Activated naive CD4-positive, alpha-beta T cell treated with anti-CD3 and anti-CD28 coated beads, Interleukin-2, amount 50 U/mL, for 16 hours (primary cell): ENCODE measurements around the gene GAREM1.
"Not testable (repeated sequence)": the region's sequence is repeated elsewhere in the genome, so short reads cannot be mapped to it uniquely, and the experiment has no call there.

Source experiments
- DNase-seq: peaks from one replicate; pipeline ENCODE4 v3.0.0-alpha.2; 2020

GAREM1 gene

GRCh38 chr18:32321826-32322225 is 148.9 kb downstream of the GAREM1 start:
- DNase-seq: no peak

GRCh38 chr18:32319084-32319483 is 151.6 kb downstream of the GAREM1 start:
- DNase-seq: no peak

DNA sequence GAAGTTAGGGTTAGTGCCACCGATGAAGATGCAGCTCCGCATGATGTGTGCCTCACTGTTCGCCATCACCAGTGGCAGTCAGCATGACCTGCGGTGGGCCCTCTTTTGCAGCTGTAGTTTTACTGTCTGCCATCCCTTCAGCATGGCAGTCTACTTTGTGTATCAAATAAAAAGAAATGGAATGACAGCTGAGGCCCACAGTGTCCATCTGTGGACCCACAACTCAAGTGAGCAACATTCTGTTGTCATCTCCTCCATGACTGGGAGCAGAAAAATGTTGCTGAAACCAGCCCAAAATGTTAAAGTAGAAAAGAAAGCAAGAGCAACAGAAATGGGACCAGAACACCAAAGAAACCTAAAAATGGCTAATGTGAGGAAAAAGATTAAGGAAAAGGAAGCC is 152.1 kb downstream of the GAREM1 start:
- no peak for DNase-seq

GRCh38 chr18:32317651-32318050 is 153.0 kb downstream of the GAREM1 start:
- no peak for DNase-seq

- DNase-seq: no peak
These were observed 154.8 kb downstream of the GAREM1 start for GRCh38 chr18:32315881-32316280.

DNA sequence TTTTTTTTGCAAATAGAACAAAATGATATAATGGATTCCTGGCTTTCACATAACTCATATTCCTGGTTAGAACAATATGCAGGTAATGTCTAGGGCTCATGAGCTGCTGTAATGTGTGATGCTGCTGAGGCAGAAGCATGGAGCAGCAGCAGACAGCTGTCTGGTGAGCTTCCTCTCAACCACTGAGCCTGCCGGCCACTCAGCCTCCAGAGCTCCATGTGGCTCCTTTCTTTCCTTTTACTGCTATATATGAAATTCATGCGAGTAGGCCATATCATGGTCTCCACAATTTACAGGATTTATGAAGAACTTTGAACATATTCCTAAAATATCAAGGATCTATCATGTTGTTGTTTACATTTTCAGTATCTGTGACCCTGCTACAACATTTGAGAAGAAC is 159.9 kb downstream of the GAREM1 start:
- no peak for DNase-seq

GRCh38 chr18:32310101-32310500 is 160.6 kb downstream of the GAREM1 start:
- no peak for DNase-seq

DNA sequence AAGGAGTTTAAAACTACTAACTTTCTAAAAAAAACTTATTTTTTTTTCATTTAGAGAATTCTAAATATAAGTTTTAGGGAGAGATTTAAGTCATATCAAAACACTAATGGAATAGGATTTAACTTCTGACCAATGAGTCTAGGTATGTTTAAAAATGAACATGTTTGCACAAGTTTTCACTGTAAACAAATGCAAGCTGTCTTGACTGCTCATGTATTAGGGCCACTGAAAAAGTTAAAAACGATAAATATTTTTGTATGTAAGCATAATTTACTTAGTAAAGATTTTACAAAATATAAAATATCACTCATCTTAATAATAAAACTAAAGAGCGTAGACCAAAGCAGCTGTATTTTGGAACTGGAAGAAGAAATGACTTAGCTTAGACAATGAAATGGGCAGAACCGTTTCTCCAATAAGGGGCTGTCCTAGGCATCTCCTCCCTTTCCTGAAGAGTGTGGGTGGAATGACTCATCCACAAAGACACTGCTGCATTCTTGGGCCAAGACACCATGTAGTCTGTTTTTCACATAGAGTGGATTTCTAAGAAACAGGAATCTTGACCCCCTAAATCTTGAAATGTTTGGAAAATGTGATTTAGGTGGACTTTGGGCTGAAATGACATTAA is 162.1 kb downstream of the GAREM1 start:
- no peak for DNase-seq

- DNase-seq: no peak
These were observed 167.3 kb downstream of the GAREM1 start for GRCh38 chr18:32303400-32303799.

- no peak for DNase-seq
These were observed 167.9 kb downstream of the GAREM1 start for GRCh38 chr18:32302806-32303205.

- no peak for DNase-seq
These were observed 168.5 kb downstream of the GAREM1 start for GRCh38 chr18:32301976-32302743.

DNA sequence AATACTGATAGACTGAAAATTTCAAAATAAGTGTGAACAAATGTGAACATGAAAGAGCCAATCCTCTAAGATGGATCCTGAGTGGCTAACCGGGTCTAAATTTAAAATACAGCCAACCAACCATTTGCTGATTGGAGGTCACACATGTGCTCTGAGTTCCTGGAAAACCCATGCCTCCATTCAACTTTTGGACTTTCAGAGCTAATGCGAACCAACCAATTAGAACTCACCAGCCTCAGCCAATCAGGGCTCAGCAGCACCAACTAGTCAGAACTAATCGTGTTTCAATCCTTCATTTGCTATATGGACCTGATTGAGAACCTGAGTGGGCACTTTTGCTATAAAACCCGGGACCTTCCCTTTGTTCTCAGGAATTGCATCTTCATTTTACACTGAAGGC is 169.3 kb downstream of the GAREM1 start:
- no peak for DNase-seq

DNA sequence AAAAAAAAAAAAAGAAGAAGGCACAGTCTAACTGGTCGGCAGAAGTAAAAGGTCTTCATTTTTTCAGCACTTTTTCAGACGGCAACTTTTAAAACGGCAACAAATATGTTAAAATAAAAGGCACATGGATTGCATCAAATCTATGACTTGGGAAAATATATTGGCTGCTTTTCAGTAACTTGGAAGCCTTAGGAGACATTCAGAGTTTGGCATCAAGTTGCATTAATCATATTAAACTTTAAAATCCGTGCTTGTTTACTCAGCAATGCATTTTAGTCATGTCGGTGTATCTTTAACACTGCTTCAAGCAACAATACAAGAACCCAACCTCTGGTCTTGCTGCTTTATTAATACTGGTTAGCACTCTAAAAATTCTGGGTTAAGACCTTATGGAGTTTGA is 169.8 kb downstream of the GAREM1 start:
- DNase-seq: no peak

DNA sequence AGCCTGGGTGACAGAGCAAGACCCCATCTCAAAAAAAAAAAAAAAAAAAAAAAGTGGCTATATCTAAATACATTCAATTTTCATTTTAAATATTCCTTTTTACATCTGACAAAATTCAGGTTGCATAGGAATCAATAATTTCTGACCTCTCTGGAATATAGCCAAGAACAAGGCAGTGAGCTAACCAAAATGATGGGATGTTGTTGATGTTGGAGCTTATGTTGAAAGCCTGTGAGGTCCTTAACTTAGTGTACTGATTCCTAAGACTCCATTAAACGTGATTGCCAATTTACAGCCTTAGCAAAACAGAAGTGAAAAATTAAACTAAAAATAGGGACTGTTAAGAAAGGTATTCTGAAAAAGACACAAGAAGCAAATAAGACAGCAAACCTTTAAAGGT is 171.2 kb downstream of the GAREM1 start:
- DNase-seq: no peak

DNA sequence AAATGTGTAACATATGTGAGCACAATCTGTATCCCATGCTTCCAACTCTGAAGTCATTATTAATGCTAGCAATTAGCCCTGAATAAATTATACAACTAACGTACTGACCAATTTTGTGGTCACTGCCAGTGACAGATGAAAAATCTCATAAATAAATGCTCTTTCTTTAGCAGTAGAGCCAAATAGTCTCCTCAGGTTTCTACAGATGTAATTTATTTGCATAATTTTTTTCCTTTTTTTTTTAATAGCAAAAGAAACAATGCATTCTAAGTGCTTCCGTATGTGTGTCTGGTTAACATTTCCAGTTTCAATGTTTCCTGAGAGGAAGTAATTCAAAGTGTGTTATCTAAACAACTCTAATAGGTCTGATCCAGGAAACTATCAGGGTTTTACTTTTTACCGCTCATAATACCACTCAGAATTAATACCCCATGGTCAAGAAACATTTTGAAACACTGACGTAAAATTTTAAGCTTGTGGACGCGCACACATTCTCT is 172.5 kb downstream of the GAREM1 start:
- no peak for DNase-seq

- DNase-seq: no peak
These were observed 173.0 kb downstream of the GAREM1 start for GRCh38 chr18:32297579-32298170.

DNA sequence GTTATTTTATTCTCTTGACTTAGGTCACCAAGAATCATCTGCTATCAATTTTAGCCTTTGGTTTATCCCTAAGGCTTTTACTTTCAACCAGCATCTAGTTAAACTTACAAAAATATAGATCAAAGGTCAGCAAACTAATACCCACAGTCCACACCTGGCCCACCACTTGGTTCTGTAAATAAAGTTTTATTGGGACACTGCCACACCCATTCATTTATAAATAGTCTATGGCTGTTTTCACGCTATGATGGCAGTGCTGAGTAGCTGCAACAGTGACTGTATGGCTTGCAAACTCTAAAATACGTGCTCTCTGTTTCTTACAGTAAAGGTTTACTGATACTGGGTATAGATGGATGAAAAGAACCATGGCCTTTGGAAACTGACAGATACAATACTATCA is 173.8 kb downstream of the GAREM1 start:
- DNase-seq: no peak

DNA sequence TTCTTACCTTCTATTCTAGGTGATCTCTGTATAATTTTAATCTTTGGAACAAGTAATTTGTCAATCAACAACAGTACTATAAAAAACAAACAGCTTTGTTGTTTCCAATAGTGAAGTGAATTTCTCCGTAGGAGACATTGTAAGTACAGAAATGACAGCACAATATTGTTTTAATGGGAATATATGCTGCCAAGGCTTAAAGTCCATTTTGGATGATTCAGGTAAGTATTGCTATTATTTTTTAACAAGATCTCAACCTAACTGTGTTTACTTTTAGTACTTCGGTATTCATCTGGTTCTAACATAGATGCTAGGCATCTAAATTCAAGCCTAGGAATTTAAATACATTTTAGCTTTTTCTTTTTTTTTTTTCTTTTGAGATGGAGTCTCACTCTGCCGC is 175.1 kb downstream of the GAREM1 start:
- DNase-seq: no peak

GRCh38 chr18:32293107-32293506 is 177.6 kb downstream of the GAREM1 start:
- no peak for DNase-seq

DNA sequence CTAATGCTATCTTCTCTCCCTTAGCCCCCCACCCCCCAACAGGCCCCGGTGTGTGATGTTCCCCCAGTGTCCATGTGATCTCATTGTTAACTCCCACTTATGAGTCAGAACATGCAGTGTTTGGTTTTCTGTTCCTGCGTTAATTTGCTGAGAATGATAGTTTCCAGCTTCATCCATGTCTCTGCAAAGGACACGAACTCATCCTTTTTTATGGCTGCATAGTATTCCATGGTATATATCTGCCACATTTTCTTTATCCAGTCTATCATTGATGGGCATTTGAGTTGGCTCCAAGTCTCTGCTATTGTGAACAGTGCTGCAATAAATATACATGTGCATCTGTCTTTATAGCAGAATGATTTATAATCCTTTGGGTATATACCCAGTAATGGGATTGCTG is 179.1 kb downstream of the GAREM1 start:
- DNase-seq: not testable (repeated sequence)

DNA sequence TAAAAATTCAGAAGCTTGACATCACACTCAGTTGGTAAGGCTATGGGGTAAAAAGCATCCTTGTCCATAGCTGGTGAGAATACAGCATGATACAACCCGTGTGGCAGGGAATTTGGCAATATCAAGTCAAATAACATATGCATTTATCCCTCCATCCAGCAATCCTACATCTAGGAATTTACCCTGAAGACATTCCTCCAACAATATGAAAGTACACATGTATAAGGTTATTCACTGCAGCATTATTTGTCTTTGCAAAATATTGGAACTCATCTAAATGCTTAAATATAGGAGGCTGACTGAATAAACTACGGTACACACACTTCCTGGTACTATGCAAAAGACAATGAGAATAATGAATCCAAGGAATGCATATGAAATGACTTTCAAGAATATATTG is 179.9 kb downstream of the GAREM1 start:
- no peak for DNase-seq

- DNase-seq: peak; percentile 22
These were observed 181.1 kb downstream of the GAREM1 start for GRCh38 chr18:32289483-32290075.

- no peak for DNase-seq
These were observed 182.8 kb downstream of the GAREM1 start for GRCh38 chr18:32287873-32288272.

DNA sequence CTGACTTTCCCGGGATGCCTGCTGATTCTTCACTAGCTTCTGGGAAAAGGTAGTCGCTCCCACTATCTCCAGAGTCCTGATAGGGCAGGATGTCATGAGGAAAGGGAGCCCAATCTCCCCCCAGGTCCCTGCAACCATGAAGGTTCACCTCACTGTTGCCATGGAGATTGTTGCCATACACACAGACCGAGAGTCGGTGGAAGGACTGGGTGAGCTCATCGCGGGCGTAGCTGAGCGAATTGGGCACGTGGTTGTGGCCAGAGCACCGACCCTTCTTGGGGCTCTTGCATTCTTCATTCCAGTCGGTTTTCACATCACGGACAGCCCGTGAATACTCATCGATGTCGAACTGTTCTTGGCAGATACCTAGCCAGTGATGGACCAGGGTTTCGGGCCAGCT is 183.4 kb downstream of the GAREM1 start:
- no peak for DNase-seq
